Thoracic aorta (tissue), 2 donors: Measurements from ENCODE around the gene DDAH1. TPM values are rescaled to one million over a fixed set of nuclear protein-coding genes. Genes with fewer than 3 reads are reported as not detected.

ENCODE experiments used
- ATAC-seq: fragments of 150-250 bp; one replicate; pipeline ENCODE4 v1.8.0; 2017; ENCODE audit warnings: low read depth; ENCODE audit not compliant: insufficient number of reproducible peaks, low FRiP score
- DNase-seq: peaks from one replicate; pipeline ENCODE4 v3.0.0-alpha.2; 2020; ENCODE audit warnings: low spot score
- H3K27ac ChIP-seq, 2 donors: fragments of 200-600 bp; sonication (generic); 1 replicate in 1 of 2; 2 replicates in 1 of 2; pipeline ENCODE4 v1.5.1; 2016; ENCODE audit warnings: mild to moderate bottlenecking in 2 of 2, moderate library complexity in 2 of 2
- H3K27me3 ChIP-seq: fragments of 200-600 bp; sonication (generic); replicated peaks from 2 replicates; pipeline ENCODE4 v1.6.0; 2016; ENCODE audit warnings: mild to moderate bottlenecking; ENCODE audit not compliant: insufficient read depth
- H3K36me3 ChIP-seq: fragments of 200-600 bp; sonication (generic); one replicate; pipeline ENCODE4 v1.5.1; 2016
- H3K4me1 ChIP-seq, 2 donors: fragments of 200-600 bp; sonication (generic); 1 replicate in 1 of 2; 2 replicates in 1 of 2; pipeline versions ENCODE4 v1.5.1 to v1.6.0; 2016; ENCODE audit warnings: low read depth in 2 of 2, mild to moderate bottlenecking in 1 of 2; ENCODE audit not compliant: control insufficient read depth in 1 of 2
- H3K4me3 ChIP-seq: fragments of 200-600 bp; sonication (generic); 2 replicates; pipeline ENCODE4 v1.5.1; 2016; ENCODE audit warnings: mild to moderate bottlenecking
- H3K9me3 ChIP-seq: fragments of 200-600 bp; sonication (generic); 2 replicates; pipeline ENCODE4 v1.5.1; 2016
- total RNA-seq, 2 donors: library from RNA; depleted of rRNA; stranded (reverse); fragments of >200 nt; gene quantifications; one replicate each; pipeline versions ENCODE4 v1.1.0 to v1.2.3, GENCODE V29; 2016
- TF ChIP-seq, protein P1 (sequence below): fragments of 200-600 bp; sonication (generic); IDR thresholded peaks from one replicate; pipeline ENCODE4 v1.5.1; 2019; ENCODE audit warnings: antibody characterized with exemption

Gene DDAH1
- total RNA-seq, 2 donors from 2014 or later, result 30.5 to 55.4 TPM

DNA sequence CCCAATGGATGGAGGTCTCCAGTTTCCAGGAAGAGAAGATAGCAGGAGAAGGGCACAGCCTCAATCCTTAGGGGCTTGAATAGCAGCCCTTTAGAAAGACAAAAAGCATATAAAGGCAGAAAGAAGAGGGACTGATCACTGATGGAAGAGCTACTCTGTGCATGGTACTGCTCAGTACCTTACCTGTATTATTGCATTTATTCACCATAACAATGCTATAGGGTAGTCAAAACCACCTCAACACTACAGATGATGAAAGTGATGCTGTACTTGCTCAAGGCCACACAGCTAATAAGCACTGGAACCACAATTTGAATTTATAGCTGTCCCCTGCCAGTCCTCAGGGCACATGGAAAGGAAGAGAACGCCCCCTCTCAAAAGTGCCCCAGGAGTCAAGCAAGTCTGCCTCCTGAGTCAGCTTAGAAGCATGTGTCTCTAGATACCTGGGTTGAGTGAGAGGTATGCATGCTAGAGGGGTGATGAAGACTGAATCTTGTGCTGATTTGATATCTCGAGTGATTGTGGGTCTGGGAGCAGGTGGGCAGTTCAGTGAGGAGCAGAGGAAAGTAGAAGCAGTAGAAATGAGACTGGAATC lies 13.6 kb downstream of the DDAH1 start:
- no peak overlapping the region for H3K27ac ChIP-seq
- no peaks in the 10 kb centered on the region for H3K9me3 ChIP-seq
- ATAC-seq, result no peak
- no peak overlapping the region for H3K4me3 ChIP-seq
- no peak for DNase-seq
- H3K27me3 ChIP-seq, result no peaks in the 10 kb centered on the region
- no peaks in the 10 kb centered on the region for H3K36me3 ChIP-seq
- TF ChIP-seq, protein P1, sequence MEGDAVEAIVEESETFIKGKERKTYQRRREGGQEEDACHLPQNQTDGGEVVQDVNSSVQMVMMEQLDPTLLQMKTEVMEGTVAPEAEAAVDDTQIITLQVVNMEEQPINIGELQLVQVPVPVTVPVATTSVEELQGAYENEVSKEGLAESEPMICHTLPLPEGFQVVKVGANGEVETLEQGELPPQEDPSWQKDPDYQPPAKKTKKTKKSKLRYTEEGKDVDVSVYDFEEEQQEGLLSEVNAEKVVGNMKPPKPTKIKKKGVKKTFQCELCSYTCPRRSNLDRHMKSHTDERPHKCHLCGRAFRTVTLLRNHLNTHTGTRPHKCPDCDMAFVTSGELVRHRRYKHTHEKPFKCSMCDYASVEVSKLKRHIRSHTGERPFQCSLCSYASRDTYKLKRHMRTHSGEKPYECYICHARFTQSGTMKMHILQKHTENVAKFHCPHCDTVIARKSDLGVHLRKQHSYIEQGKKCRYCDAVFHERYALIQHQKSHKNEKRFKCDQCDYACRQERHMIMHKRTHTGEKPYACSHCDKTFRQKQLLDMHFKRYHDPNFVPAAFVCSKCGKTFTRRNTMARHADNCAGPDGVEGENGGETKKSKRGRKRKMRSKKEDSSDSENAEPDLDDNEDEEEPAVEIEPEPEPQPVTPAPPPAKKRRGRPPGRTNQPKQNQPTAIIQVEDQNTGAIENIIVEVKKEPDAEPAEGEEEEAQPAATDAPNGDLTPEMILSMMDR, result no peak
- H3K4me1 ChIP-seq, result peaks cover 13 to 35% of the 10 kb centered on the region in 2 donors

DNA sequence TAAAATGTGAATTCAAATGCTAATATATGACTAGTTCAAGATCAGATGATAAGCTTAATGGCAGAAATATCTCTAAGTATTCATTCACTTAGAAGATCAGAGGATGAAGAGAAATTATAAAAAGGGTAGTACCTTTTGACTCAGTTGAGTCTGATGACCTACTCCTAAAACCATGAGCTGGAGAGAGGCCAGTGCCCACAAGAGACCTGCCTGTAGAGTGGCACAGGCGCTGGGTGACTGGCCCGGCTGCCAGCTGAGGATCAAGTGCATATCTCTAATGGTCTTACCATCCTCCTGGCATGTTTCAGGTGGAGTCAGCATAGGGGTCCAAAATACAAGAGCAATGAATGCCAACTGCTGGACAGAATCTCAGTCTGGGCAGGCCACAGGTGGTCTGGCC lies 14.1 kb downstream of the DDAH1 start:
- Histone ChIP-seq H3K4me1 (peaks cover 13 to 35% of the 10 kb centered on the region in 2 donors), H3K27me3 (no peaks in the 10 kb centered on the region), H3K27ac (no peak overlapping the region), H3K4me3 (no peak overlapping the region), H3K9me3 (no peaks in the 10 kb centered on the region), H3K36me3 (no peaks in the 10 kb centered on the region)
- DNase-seq (no peak), ATAC-seq (no peak)
- TF ChIP-seq, protein P1, result no peak

DNA sequence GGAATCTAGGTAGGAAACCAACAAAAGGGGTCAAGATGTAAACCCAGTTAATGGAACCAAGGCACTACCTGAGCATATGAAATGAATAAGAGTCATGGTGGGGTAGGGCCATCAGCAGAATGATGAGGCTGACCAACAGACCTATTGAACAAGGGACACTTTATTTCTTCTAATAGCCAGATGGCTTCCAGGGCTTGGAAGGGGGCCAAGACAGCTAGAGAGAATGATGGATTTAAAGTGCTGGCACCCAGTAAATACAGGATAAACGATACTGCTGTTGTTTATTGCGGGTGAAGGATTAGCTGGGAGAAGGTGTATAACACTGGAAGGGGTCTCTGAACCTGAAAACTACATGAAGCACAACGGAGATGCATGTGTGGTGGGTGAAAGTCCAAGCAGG lies 15.6 kb downstream of the DDAH1 start:
- ATAC-seq, result no peak

DNA sequence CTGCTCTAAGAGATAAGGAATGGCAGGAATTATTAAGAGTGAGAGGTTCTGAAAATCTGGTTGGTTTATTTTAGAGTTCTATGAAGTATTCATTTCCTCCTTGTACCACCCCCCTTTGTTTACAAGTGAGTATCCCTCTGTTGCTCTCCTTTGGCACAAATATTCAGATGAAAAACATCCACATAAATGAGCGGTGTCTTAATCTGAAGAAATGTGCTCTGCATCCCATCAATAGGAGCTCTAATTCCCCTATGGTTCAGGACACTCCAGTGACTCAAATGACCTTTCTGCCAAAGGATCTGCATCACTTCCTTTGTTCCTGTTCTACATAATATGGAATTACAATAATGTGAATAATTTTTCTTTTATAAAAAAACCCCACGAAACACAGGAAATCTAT lies 16.6 kb downstream of the DDAH1 start:
- ATAC-seq, result no peak
- Histone ChIP-seq H3K9me3 (no peaks in the 10 kb centered on the region), H3K27ac (no peak overlapping the region), H3K4me3 (no peak overlapping the region), H3K4me1 (peaks cover 1 to 15% of the 10 kb centered on the region in 2 donors), H3K36me3 (no peaks in the 10 kb centered on the region), H3K27me3 (no peaks in the 10 kb centered on the region)
- no peak for DNase-seq
- TF ChIP-seq, protein P1, result no peak

More for the DNA sequence above, 15.6 kb downstream of the DDAH1 start:
- Histone ChIP-seq H3K27me3 (no peaks in the 10 kb centered on the region), H3K27ac (no peak overlapping the region), H3K9me3 (no peaks in the 10 kb centered on the region), H3K36me3 (no peaks in the 10 kb centered on the region), H3K4me1 (peaks cover 8 to 25% of the 10 kb centered on the region in 2 donors), H3K4me3 (no peak overlapping the region)
- TF ChIP-seq, protein P1, result no peak
- DNase-seq, result no peak

DNA sequence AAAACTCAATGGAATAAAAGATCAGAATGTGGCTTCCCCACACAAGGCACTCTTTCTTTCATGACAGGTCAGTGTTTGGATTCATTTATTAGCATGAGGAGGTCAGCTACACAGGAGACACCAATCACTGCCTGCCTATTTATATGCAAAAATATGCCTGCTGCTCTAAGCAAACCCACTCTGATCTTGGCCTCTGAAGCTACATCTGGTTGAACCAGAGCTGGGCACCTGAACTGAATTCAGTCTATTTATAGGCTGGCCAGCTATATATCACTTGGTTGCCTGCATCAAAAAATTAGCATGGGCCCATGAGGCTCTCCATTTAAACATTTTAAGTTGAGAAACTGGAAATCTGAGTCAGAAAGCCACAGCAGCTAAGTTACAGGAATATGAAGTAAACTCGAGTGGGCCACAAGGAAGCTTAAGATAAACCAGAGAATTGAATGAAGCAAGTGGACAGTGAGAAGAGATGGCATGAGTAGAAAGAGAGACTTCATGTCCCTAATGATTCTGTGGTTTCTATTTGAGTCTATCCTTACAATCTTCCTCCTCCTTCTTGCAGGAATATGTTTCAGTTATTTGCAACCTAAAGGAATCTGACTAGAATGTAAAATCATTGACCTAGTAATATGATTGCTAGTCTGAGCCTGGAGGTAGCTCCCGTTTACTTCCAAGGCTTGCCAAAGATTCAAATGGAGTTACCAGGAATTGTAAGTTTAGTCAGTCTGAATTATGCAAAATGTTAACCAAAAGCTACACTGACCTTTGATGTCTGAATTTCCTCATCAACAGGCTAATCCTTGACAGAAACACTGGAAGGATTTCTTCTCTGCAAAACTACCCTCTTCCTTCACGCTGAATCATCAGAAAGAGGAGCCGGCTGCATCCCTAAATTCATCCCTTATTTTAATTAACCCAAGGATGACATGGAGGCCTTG lies 17.7 kb downstream of the DDAH1 start:
- no peak for ATAC-seq
- DNase-seq, result no peak
- no peaks in the 10 kb centered on the region for H3K9me3 ChIP-seq
- H3K4me3 ChIP-seq, result no peak overlapping the region
- TF ChIP-seq, protein P1, result no peak
- peaks cover 0 to 7% of the 10 kb centered on the region in 2 donors for H3K4me1 ChIP-seq
- H3K36me3 ChIP-seq, result no peaks in the 10 kb centered on the region
- H3K27me3 ChIP-seq, result no peaks in the 10 kb centered on the region
- no peak overlapping the region for H3K27ac ChIP-seq
